HG03558 (cell line): ENCODE results near the gene UBE2J2.

Experiments used
- ATAC-seq: cut with Tn5 transposase; IDR thresholded peaks from one replicate; pipeline ENCODE4 v1.9.1; 2021; ENCODE audit warnings: moderate number of reproducible peaks; ENCODE audit not compliant: unreplicated experiment; ENCODE audit errors: extremely low read depth

UBE2J2 gene

GRCh38 chr1:1243266-1243660, 30.4 kb downstream of the UBE2J2 start:
- ATAC-seq, result no peak

- ATAC-seq, result no peak
Observed at GRCh38 chr1:1242461-1243265, 31.0 kb downstream of the UBE2J2 start.

GRCh38 chr1:1241588-1242219, 31.9 kb downstream of the UBE2J2 start:
- no peak for ATAC-seq

DNA sequence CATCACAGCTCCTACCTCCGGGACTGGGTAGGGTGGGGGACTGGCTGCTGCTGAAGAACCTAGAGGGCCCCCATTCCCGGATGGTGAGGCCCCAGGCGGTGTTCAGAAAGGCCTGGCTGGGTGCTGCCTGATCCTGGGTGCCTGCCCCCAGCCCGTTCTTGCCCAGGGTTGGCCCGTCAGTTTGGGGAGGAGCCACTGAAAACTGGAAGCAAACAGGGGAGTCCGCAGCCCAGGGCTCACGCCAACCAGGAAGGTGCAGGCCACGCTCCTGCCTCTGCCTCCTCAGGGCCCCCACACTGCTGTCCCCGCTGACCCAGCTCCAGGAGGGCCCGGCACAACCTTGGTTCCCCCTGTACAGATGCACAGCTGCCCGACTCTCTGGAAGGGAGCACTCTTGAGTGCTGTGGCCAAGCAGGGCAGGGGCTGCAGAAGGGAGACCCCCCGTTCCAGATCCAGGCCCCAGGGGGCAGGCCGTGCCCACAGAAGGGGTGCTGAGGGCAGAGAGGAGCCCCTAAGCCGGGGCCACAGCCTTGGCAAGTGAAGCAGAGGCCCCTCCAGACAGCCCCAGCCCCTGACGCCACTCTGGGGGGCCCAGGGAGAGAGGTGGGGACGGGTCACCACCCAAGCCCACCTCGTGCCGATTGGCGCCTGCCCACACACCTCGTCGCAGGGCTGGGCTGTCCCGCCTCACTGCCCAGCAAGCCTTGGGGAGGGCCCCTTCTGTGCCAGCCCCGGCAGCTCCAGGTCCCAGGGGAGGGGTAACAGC, 32.6 kb downstream of the UBE2J2 start:
- no peak for ATAC-seq

DNA sequence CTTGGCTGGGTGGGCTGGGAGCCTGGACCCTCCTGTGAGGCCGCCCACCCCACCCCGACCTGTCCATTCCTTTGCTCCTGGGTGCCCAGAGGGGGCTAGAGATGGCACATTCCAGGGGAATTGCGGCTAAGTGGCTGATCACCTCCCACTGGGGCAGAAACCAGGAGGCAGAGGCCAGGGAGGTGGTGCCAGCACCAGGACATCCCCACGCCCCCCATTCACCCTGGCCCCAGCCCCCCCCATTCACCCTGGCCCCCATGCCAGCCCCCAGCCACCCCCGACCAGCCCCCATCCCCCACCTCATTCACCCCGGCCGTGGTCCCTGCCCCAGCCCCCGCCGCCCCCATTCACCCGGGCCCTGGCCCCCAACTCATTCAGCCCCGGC, 33.3 kb downstream of the UBE2J2 start:
- no peak for ATAC-seq

DNA sequence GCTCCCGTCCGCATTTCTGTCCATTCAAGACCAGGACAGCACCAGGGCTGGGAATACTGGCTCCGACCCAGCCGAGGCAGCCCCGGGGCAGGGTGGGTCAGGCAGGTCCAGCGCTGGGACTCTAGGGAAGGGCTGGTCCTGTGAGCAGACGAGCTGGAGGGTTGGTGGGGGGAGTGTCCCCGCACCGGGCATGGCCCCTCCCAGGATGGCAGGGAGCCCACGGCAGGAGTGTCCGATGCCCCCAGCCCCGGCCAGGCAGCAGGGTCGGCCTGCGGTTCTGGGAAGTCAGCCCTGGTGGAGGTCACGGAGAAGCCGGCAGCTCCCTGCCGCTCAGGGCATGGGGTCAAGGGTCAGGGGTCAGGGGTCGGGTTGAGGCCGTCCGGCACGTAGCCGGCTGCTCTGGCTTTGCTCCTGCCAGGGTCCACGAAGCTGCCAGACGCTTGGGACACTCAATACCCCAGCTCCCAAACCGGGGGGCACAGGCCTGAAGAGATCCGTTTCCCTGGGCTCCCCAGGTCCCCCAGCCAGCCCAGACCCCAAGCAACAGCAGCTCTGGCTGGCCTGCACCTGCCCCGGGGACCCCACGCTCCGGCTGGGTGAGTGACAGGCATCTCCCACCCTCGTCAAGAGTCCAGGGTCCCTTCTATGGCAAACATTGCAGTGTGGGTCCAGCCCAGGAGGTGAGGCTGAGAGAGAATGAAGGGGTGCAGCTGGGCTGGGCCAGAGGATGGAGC, 33.9 kb downstream of the UBE2J2 start:
- ATAC-seq, result no peak

GRCh38 chr1:1239227-1239613, 34.4 kb downstream of the UBE2J2 start:
- ATAC-seq, result no peak

GRCh38 chr1:1238702-1239178, 34.9 kb downstream of the UBE2J2 start:
- ATAC-seq, result no peak

DNA sequence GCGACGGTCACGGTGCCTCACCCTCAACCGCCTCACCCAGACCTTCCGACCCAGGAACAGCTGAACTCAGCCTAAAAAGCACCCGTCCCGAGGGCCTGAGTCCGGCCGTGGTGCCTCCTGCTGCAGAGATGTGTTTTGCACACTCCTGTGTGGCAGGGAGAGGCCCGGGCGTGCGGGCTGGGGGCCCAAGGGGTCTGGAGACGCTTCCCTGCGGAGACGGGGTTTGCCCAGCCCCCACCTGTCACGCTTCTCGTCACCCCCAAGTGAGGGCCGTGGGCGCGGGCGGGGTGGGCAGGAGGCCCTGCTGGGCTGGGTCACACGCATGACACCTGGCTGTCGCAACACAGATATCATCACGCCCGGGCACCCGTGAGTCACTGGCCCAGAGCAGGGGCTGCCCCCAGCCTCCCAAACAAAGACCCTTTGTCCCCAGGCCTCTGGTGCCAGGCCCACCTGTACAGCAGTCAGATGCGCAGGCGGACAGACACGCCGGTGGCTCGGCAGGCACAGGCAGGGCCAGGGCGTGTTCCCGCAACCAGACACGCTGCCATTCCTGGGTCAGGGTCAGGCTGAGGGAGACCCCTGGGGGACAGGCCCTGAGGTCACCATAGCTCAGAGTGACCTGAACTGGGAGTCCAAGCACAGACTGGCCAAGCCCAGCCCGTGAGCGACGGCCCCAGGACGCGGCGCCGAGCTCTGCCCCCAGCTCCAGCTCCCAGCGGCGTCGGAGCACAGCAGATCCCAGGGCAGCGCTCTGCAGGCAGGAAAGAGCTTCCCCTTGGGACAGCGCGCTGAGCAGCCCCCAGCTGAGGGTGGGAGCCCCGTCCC, 35.6 kb downstream of the UBE2J2 start:
- no peak for ATAC-seq

GRCh38 chr1:1236945-1237873, 36.4 kb downstream of the UBE2J2 start:
- no peak for ATAC-seq

- ATAC-seq, result no peak
Observed at GRCh38 chr1:1236176-1236763, 37.4 kb downstream of the UBE2J2 start.

GRCh38 chr1:1235016-1235744, 38.5 kb downstream of the UBE2J2 start:
- no peak for ATAC-seq

DNA sequence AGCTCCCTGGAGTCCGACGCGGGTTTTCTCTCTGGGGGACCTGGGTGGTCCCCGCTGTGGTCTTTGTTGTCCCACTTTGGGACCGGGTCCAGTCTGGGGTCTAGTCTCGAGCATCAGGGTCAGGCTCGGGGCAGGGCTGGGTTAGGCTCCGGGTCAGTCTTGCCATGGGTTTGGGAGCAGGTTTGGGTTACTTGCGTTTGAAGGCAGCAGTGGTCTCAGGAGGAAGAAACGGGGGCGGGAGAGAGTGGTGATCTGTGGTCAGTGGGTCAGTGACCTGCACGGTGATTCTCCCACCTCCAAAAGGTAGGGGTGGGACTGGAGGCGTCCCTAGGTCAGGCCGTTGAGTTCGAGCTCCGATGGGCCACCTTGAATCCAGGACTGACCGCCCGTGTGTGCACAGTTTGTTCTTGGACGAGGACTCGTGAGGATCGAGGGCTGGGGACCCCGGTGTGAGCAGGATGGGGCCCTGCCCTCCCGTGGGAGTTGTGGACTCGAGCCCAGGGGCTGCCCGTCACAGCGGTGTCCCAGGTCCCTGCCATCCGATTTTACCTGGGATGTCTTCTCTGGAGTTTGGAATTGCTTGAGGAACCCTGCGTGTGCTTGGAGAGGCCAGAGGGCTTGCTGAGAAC, 39.4 kb downstream of the UBE2J2 start:
- no peak for ATAC-seq

GRCh38 chr1:1233567-1233892, 40.1 kb downstream of the UBE2J2 start:
- ATAC-seq, result no peak

- ATAC-seq, result no peak
Observed at GRCh38 chr1:1232796-1233566, 40.7 kb downstream of the UBE2J2 start.

GRCh38 chr1:1232208-1232795, 41.4 kb downstream of the UBE2J2 start, which contains the start of gene B3GALT6:
Gene B3GALT6, plus strand, starts transcription at chr1:1232237. Its CDS starts 42 bp downstream, at chr1:1232279.
- no peak for ATAC-seq
